Measurements from ENCODE around the gene IRAK3. TPM values are rescaled to one million over a fixed set of nuclear protein-coding genes. Genes with fewer than 3 reads are reported as not detected.

IRAK3 gene
- total and polyA plus RNA-seq, 2 donors (not counting 3 experiments of a cell fraction or from before 2014, with no cell fraction given): 2.3 to 8.5 TPM

- Histone ChIP-seq H3K4me3 (replicated peaks in 1 of 3; ENCODE audit: insufficient read depth in 1 of 3, low read depth in 1 of 3, low read length in 3 of 3) (no peak overlapping the region), H3K27me3 (ENCODE audit: control insufficient read depth in 2 of 2, insufficient read depth in 2 of 2, low read length in 2 of 2) (no peaks in the 10 kb centered on the region), H3K9me1 (replicated peaks; ENCODE audit: control insufficient read depth, extremely low read depth, insufficient read depth, low read length) (no peaks in the 10 kb centered on the region), H3K9ac (replicated peaks; ENCODE audit: extremely low read depth, insufficient read depth, low read length) (no peak overlapping the region), H3K36me3 (ENCODE audit: control insufficient read depth in 2 of 2, extremely low read depth in 1 of 2, insufficient read depth in 2 of 2, low read length in 2 of 2) (peaks cover 3 to 4% of the 10 kb centered on the region in 2 experiments), H3K4me1 (ENCODE audit: control insufficient read depth, extremely low read depth, insufficient read depth, low read length) (peaks cover 16% of the 10 kb centered on the region), H2AFZ (ENCODE audit: low read depth, low read length) (no peak overlapping the region), H3K9me3 (replicated peaks; ENCODE audit: control insufficient read depth, insufficient read depth, low read length) (peaks cover 6% of the 10 kb centered on the region), H4K20me1 (replicated peaks; ENCODE audit: control insufficient read depth, extremely low read depth, insufficient read depth, low read length) (no peaks in the 10 kb centered on the region), H3K27ac (ENCODE audit: insufficient read depth, low read depth, low read length) (no peak overlapping the region), H3K4me2 (ENCODE audit: insufficient read depth, low read length) (no peak overlapping the region), H3K79me2 (ENCODE audit: control insufficient read depth, insufficient read depth, low read length) (peaks cover 4% of the 10 kb centered on the region)
- no TSS peak for BruUV-seq (replicated peaks)
- intact Hi-C loops (cut with micrococcal nuclease) (loop anchor here (2.0 kb wide), 1 partner anchor 123 kb away; no protein-coding TSS in a partner anchor), dilution Hi-C loops (cut with MboI; ENCODE audit: extremely low pct_ligation_motif_present, low sequenced_read_pairs) (no loop called here)
- TF ChIP-seq MAX (IDR thresholded peaks at IDR 0.05; ENCODE audit: insufficient read depth, insufficient read length) (no peak), POLR2A (IDR thresholded peaks at IDR 0.05; ENCODE audit: low read depth, low read length) (no peak), EZH2 (IDR thresholded peaks at IDR 0.05; ENCODE audit: borderline replicate concordance, low read depth, low read length, severe bottlenecking) (no peak), JUN (IDR thresholded peaks at IDR 0.05; ENCODE audit: borderline replicate concordance, insufficient read depth, insufficient read length, low read depth) (no peak), POLR2AphosphoS5 (IDR thresholded peaks at IDR 0.05; ENCODE audit: insufficient read depth, low read depth, low read length) (no peak), CTCF (IDR thresholded peaks at IDR 0.05; ENCODE audit: extremely low read depth in 1 of 2, insufficient read depth in 1 of 2, low read depth in 1 of 2, low read length in 2 of 2) (no peak), GATA2 (IDR thresholded peaks at IDR 0.05; ENCODE audit: insufficient read depth, insufficient read length, low read depth, low read length) (no peak), FOS (IDR thresholded peaks at IDR 0.05; ENCODE audit: borderline replicate concordance, insufficient read depth, low read length) (no peak), MYC (IDR thresholded peaks at IDR 0.05; ENCODE audit: low read depth, low read length) (no peak)
- CTCF ChIA-PET: interaction anchor here (0.6 to 3.2 kb wide), 6 partner anchors 12 to 264 kb away, joined by 3 to 24 read pairs (median 17); partner anchors contain the start of gene LLPH
- no peak for DNase-seq (ENCODE audit: low read depth, low spot score)
- POLR2A ChIA-PET: no interaction called here
- FAIRE-seq: no peak
Observed at GRCh38 chr12:66143868-66144267, 45.1 kb upstream of the IRAK3 start.

Data from endothelial cell of umbilical vein (primary cell).